ENCODE results near the gene VTI1A. TPM values are rescaled to one million over a fixed set of nuclear protein-coding genes. Genes with fewer than 3 reads are reported as not detected.

The VTI1A gene
- total and polyA plus RNA-seq, 2 of the 8 experiments (the other 6 are each of a cell fraction or from before 2014, with no cell fraction given) = 6.0 to 20.0 TPM

DNA sequence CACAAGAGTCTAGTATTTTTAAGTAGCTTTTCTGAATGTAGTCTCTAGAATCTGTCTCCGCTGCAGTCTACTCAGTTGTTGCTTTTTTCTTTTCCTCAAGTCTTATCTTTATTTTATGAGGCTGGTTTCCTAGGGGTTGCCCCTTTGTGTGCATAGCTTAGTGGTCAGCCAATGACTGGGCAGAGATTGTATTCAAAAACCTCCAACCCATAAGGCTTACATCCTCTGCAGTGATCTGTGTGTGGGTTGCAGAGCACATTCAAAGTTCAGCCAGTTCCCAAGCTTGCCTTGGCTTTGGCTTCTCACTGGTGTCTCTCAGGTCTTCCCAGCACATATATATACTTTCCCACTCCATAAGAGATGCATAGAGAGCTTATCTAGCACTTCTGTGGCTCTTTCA lies 343.0 kb downstream of the VTI1A start:
- Histone ChIP-seq H3K4me2 (ENCODE audit: insufficient read depth in 1 of 2, low read depth in 2 of 2, low read length in 2 of 2) (no peak overlapping the region), H2AK5ac (ENCODE audit: low read depth, low read length) (no peak overlapping the region), H2BK12ac (ENCODE audit: low read depth, low read length) (no peak overlapping the region), H3K79me1 (ENCODE audit: low read depth, low read length) (no peaks in the 10 kb centered on the region), H2BK15ac (ENCODE audit: low read length) (no peak overlapping the region), H3K36me3 (ENCODE audit: control insufficient read depth in 2 of 4, insufficient read depth in 4 of 4, low read length in 3 of 4) (no peaks in the 10 kb centered on the region), H3K4me1 (replicated peaks in 1 of 4; ENCODE audit: control insufficient read depth in 3 of 4, insufficient read depth in 4 of 4, low read length in 3 of 4) (peaks cover 0 to 14% (median 2%) of the 10 kb centered on the region in 4 experiments; a peak in 2 of 7 replicates), H3K23me2 (ENCODE audit: low read depth, low read length) (no peaks in the 10 kb centered on the region), H3K4me3 (ENCODE audit: extremely low read depth in 1 of 4, insufficient read depth in 2 of 4, low read depth in 3 of 4, low read length in 4 of 4) (no peak overlapping the region), H3K56ac (replicated peaks; ENCODE audit: insufficient read length, low read depth, low read length) (no peak overlapping the region), H4K20me1 (replicated peaks in 1 of 2; ENCODE audit: control insufficient read depth in 1 of 2, insufficient read depth in 2 of 2, low read length in 2 of 2) (no peaks in the 10 kb centered on the region), H4K8ac (ENCODE audit: extremely low read depth, insufficient read depth, low read length) (no peak overlapping the region), H4K91ac (replicated peaks; ENCODE audit: insufficient read length, low read length) (no peak overlapping the region), H3K27ac (ENCODE audit: low read depth, low read length) (no peak overlapping the region), H2BK120ac (replicated peaks; ENCODE audit: low read depth, low read length) (no peak overlapping the region), H4K5ac (ENCODE audit: insufficient read length, low read depth, low read length) (no peak overlapping the region), H3K14ac (ENCODE audit: insufficient read length) (no peak overlapping the region), H3K18ac (ENCODE audit: extremely low read depth, low read length) (no peak overlapping the region), H3K4ac (replicated peaks; ENCODE audit: insufficient read length, low read depth, low read length) (no peak overlapping the region), H3K27me3 (replicated peaks in 1 of 4; ENCODE audit: control insufficient read depth in 3 of 4, extremely low read depth in 1 of 4, insufficient read depth in 3 of 4, low read length in 3 of 4) (no peaks in the 10 kb centered on the region), H2BK20ac (ENCODE audit: low read length) (no peak overlapping the region), H3K23ac (ENCODE audit: insufficient read length) (no peak overlapping the region), H3K9ac (replicated peaks in 1 of 4; ENCODE audit: extremely low read depth in 1 of 4, low read depth in 3 of 4, low read length in 3 of 4) (no peak overlapping the region), H3K9me3 (ENCODE audit: insufficient read depth in 2 of 2, low read depth in 1 of 2, low read length in 1 of 2) (no peaks in the 10 kb centered on the region), H2BK5ac (ENCODE audit: low read depth, low read length) (no peak overlapping the region), H2AFZ (ENCODE audit: low read length) (no peak overlapping the region), H3K79me2 (ENCODE audit: control insufficient read depth in 1 of 2, insufficient read depth in 2 of 2, low read length in 2 of 2) (no peaks in the 10 kb centered on the region)
- 89% methylated on average over 1 of the region's 1 CpG; no CpG with 5 or more reads in 1 of the 2 experiments for WGBS, 2 experiments (ENCODE audit: extremely low coverage in 1 of 2, insufficient coverage in 1 of 2, insufficient read length in 1 of 2, insufficient replicate concordance in 2 of 2, low coverage in 1 of 2, low lambda C conversion rate in 2 of 2, missing lambda C conversion rate in 1 of 2)
- ChIA-PET CTCF (ENCODE audit: partially characterized antibody) (interaction anchor here (1.3 to 2.1 kb wide), 3 partner anchors 9 to 26 kb away, joined by 5 to 9 read pairs (median 7); no protein-coding TSS in a partner anchor), POLR2A (ENCODE audit: partially characterized antibody) (no interaction called here)
- DNase-seq (ENCODE audit: low read depth in 1 of 2, low spot score in 2 of 2) = no peak
- no peak for FAIRE-seq
- no peak for TF ChIP-seq POLR2AphosphoS5 (IDR thresholded peaks at IDR 0.05; ENCODE audit: low read depth, low read length)
- TF ChIP-seq POU5F1 (IDR thresholded peaks at IDR 0.05; ENCODE audit: low read depth, low read length) = no peak
- no peak for TF ChIP-seq JUN (IDR thresholded peaks at IDR 0.05; ENCODE audit: low read depth, low read length)
- no peak for TF ChIP-seq CHD1 (IDR thresholded peaks at IDR 0.05; ENCODE audit: low read depth, low read length)
- TF ChIP-seq CEBPB (IDR thresholded peaks at IDR 0.05; ENCODE audit: low read depth, low read length) = no peak
- no peak for TF ChIP-seq BACH1 (IDR thresholded peaks at IDR 0.05; ENCODE audit: low read length)
- no peak for TF ChIP-seq RNF2 (IDR thresholded peaks at IDR 0.05; ENCODE audit: borderline replicate concordance, low read depth, low read length, missing control alignments, poor library complexity, severe bottlenecking)
- TF ChIP-seq, protein P1, sequence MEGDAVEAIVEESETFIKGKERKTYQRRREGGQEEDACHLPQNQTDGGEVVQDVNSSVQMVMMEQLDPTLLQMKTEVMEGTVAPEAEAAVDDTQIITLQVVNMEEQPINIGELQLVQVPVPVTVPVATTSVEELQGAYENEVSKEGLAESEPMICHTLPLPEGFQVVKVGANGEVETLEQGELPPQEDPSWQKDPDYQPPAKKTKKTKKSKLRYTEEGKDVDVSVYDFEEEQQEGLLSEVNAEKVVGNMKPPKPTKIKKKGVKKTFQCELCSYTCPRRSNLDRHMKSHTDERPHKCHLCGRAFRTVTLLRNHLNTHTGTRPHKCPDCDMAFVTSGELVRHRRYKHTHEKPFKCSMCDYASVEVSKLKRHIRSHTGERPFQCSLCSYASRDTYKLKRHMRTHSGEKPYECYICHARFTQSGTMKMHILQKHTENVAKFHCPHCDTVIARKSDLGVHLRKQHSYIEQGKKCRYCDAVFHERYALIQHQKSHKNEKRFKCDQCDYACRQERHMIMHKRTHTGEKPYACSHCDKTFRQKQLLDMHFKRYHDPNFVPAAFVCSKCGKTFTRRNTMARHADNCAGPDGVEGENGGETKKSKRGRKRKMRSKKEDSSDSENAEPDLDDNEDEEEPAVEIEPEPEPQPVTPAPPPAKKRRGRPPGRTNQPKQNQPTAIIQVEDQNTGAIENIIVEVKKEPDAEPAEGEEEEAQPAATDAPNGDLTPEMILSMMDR (IDR thresholded peaks at IDR 0.05; ENCODE audit: control extremely low read depth in 1 of 3, insufficient read depth in 1 of 3, low read depth in 1 of 3, low read length in 3 of 3) = no peak
- TF ChIP-seq GTF2F1 (IDR thresholded peaks at IDR 0.05; ENCODE audit: borderline replicate concordance, low read depth, low read length) = no peak
- TF ChIP-seq SIX5 (IDR thresholded peaks at IDR 0.05; ENCODE audit: low read depth, low read length) = no peak
- TF ChIP-seq EP300 (IDR thresholded peaks at IDR 0.05; ENCODE audit: borderline replicate concordance in 1 of 2, low read depth in 2 of 2, low read length in 2 of 2) = no peak
